Heart right ventricle (tissue), 16 donors: ENCODE data around the gene HIVEP3. TPM values are rescaled to one million over a fixed set of nuclear protein-coding genes. Genes with fewer than 3 reads are reported as not detected.

Experiments used
- ATAC-seq, 8 donors: fragments of 200-7000 bp; cut with Tn5 transposase; one replicate each; pipeline ENCODE4 v1.9.1; 2020; ENCODE audit warnings: mild to moderate bottlenecking in 8 of 8, moderate library complexity in 8 of 8, moderate number of reproducible peaks in 1 of 8
- DNase-seq, 2 donors: peaks; one replicate each; pipeline ENCODE4 v3.0.0-alpha.2; 2020
- H3K27ac ChIP-seq, 10 donors: fragments of 200-600 bp; sonication (generic) in 2 of 10; one replicate each; pipeline versions ENCODE4 v1.5.0 to v1.8.0; 2020 to 2022; ENCODE audit warnings: mild to moderate bottlenecking in 3 of 10
- H3K27me3 ChIP-seq, 7 donors: fragments of 200-600 bp; one replicate each; pipeline ENCODE4 v1.8.0; 2021 to 2022; ENCODE audit warnings: mild to moderate bottlenecking in 2 of 7
- H3K36me3 ChIP-seq, 9 donors: fragments of 200-600 bp; sonication (generic) in 1 of 9; one replicate each; pipeline versions ENCODE4 v1.5.0 to v1.8.0; 2020 to 2022; ENCODE audit warnings: mild to moderate bottlenecking in 2 of 9
- H3K4me1 ChIP-seq, 9 donors: fragments of 200-600 bp; sonication (generic) in 1 of 9; one replicate each; pipeline versions ENCODE4 v1.5.0 to v1.8.0; 2020 to 2022; ENCODE audit warnings: mild to moderate bottlenecking in 4 of 9
- H3K4me3 ChIP-seq, 10 donors: fragments of 200-600 bp; sonication (generic) in 2 of 10; one replicate each; pipeline versions ENCODE4 v1.5.0 to v1.8.0; 2020 to 2022; ENCODE audit warnings: mild to moderate bottlenecking in 7 of 10, moderate library complexity in 2 of 10
- H3K9me3 ChIP-seq, 11 donors: fragments of 200-600 bp in 10 of 11; sonication (generic) in 2 of 11; one replicate each; pipeline versions ENCODE4 v1.5.0 to v1.8.0; 2013 to 2022; ENCODE audit warnings: mild to moderate bottlenecking in 2 of 11, control low read depth in 1 of 11, moderate library complexity in 1 of 11
- WGBS, 2 donors: extraction: QIAGEN DNeasy Blood & Tissue Kit; methylation state at CpG; one replicate each; pipeline ENCODE4 v1.1.7; 2013; ENCODE audit warnings: inconsistent platforms in 1 of 2; 5-methylcytosine and 5-hydroxymethylcytosine counted together
- intact Hi-C, 10 donors: fragments of 100-400 bp; cut with DNase I; formaldehyde crosslinking; loops; one replicate each; pipeline versions ENCODE4 v1.11.1 to v1.14.2; 2022
- polyA plus RNA-seq, 2 donors: library from polyadenylated mRNA; stranded (reverse); fragments of 200-250 nt; gene quantifications; one replicate each; pipeline ENCODE4 v1.2.3, GENCODE V29; 2013
- total RNA-seq, 10 donors: library from RNA; stranded (reverse); fragmentation: NEBNext Ultra II Directional in 3 of 10; extraction: Animal tissue kit (Norgen Biotek cat#: 25700) in 3 of 10; gene quantifications; one replicate each; pipeline versions ENCODE4 v1.2.1 to v1.2.4, GENCODE V29; 2021 to 2023
- TF ChIP-seq, protein P1 (sequence below), 9 donors: fragments of 200-600 bp; sonication (generic) in 2 of 9; IDR thresholded peaks; one replicate each; pipeline versions ENCODE4 v1.5.0 to v1.8.0; 2021 to 2022; ENCODE audit warnings: antibody characterized with exemption in 9 of 9, mild to moderate bottlenecking in 5 of 9, moderate library complexity in 1 of 9
- donor health status: Arrhythmogenic right ventricular cardiomyopathy.
- donor health status: ischemic (EF 13 %, LVEDD 7.1; RV severe dilation, severe dysfunction).
- donor health status: healthy with polysubstance abuse.
- donor health status: DM: no; HTN: yes; CAD: no.
- donor health status: DM: no; HTN: no; CAD: no.
- donor health status: ischemic (EF 25% LVEDD 6.9; RV normal size, moderate dysfunction).
- donor health status: ischemic (EF 25% LVEDD 5.7; RV mildly dilated, moderate dysfunction).
- donor health status: healthy.
- donor health status: DM: yes; HTN: yes; CAD: no.
- donor health status: Ischemic cardiomyopathy.
- donor health status: ischemic (EF 35%, LVEDD 5.7; RV mildly dilated, moderate dysfunction).
- donor health status: nonischemic (EF 11% LVEDD 7.7; RV severe dilation, severe dysfunction).
- donor health status: DM: yes; HTN: yes; CAD: no.
- donor health status: PGD.
- donor health status: ischemic (EF 29% LVEDD 5.4; RV normal size, mild dysfunction).
- donor health status: nonischemic (EF 23%, LVEDD 6.1; RV moderate dilation, normal function).

HIVEP3 gene
- total and polyA plus RNA-seq, 12 donors = 2.6 to 7.5 (median 5.2) TPM

DNA sequence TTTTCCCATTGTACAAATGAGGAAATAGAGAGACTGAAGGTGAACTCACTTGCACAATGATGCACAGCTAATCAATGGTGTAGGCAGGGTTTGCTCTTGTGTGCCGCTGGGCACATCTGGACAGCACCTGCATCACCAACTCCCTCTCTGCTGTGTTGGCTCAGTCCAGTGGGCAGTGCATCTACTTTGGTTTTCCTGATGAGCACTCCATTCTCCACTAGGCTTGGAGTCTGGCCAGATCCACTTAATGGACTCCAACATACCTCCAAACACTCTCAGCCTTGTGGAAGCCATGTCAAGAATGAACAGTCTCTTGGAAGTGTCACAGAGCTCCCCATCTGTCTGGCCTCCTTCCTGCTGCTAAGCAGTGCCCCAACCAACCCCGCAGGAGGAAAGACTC lies 152.2 kb downstream of the HIVEP3 start:
- Histone ChIP-seq H3K4me1 (peaks cover 3 to 65% (median 41%) of the 10 kb centered on the region in 9 donors), H3K36me3 (no peaks in the 10 kb centered on the region), H3K27ac (peak overlapping the region in 1 of 10 donors; percentile 56), H3K27me3 (no peaks in the 10 kb centered on the region), H3K9me3 (peaks cover 0 to 12% (median 0%) of the 10 kb centered on the region in 11 donors), H3K4me3 (no peak overlapping the region)
- 90 to 92% methylated on average over 2 of the region's 2 CpGs for WGBS, 2 donors
- TF ChIP-seq, protein P1, sequence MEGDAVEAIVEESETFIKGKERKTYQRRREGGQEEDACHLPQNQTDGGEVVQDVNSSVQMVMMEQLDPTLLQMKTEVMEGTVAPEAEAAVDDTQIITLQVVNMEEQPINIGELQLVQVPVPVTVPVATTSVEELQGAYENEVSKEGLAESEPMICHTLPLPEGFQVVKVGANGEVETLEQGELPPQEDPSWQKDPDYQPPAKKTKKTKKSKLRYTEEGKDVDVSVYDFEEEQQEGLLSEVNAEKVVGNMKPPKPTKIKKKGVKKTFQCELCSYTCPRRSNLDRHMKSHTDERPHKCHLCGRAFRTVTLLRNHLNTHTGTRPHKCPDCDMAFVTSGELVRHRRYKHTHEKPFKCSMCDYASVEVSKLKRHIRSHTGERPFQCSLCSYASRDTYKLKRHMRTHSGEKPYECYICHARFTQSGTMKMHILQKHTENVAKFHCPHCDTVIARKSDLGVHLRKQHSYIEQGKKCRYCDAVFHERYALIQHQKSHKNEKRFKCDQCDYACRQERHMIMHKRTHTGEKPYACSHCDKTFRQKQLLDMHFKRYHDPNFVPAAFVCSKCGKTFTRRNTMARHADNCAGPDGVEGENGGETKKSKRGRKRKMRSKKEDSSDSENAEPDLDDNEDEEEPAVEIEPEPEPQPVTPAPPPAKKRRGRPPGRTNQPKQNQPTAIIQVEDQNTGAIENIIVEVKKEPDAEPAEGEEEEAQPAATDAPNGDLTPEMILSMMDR (IDR thresholded peaks at IDR 0.05) = no peak
- ATAC-seq (peak in 1 of 8 donors; percentile 33), DNase-seq (no peak)
- intact Hi-C loops = loop anchor here in 2 of 10 donors (5.0 kb wide), 1 partner anchor 104 kb away; no protein-coding TSS in a partner anchor

DNA sequence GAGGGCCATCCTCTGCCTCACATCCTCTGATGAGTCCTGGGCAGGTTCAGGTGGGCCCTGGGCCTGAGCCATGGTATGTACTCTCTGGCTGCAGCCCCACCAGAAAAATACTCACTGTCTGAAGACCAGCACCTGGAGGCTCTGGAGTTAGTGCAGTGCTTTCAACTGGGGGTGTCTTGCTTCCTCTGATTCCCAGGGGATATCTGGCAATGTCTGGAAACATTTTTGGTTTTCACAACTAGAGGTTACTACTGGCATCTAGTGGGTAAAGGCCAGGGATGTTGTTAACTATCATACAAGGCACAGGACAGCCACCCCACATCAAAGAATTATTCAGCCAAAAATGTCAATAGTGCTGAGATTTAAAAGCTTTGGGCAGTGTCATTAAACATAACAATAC lies 152.7 kb downstream of the HIVEP3 start:
- H3K36me3 ChIP-seq = no peaks in the 10 kb centered on the region
- no peak overlapping the region for H3K27ac ChIP-seq
- intact Hi-C loops = loop anchor here in 2 of 10 donors (5.0 kb wide), 1 partner anchor 104 kb away; no protein-coding TSS in a partner anchor
- peaks cover 3 to 61% (median 41%) of the 10 kb centered on the region in 9 donors for H3K4me1 ChIP-seq
- ATAC-seq (no peak), DNase-seq (no peak)
- no peak overlapping the region for H3K4me3 ChIP-seq
- H3K27me3 ChIP-seq = no peaks in the 10 kb centered on the region
- peaks cover 0 to 13% (median 0%) of the 10 kb centered on the region in 11 donors for H3K9me3 ChIP-seq
- TF ChIP-seq, protein P1 (IDR thresholded peaks at IDR 0.05) = no peak

DNA sequence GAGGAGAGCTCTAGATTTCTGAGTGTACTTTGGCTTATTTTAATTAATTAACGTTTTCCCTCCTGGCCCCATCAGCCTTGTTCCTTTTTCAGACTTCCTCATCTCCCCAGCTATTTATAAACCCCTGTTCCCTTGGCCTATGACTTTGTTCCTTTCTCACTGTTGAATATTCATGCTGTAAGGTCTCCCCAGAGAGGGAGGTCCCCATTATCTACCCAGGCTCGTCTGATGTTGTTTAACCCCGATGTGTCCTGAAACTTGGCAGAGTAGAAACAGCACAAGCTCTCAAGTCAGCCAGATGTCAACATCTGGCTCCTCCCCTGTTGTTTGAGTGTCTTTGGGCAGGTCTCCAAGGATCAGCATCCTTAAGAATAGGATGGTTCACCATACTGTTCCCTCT lies 153.6 kb downstream of the HIVEP3 start:
- ATAC-seq = peak; percentile 45 to 72 (median 56)
- Histone ChIP-seq H3K36me3 (no peaks in the 10 kb centered on the region), H3K4me1 (peaks cover 3 to 60% (median 39%) of the 10 kb centered on the region in 9 donors), H3K9me3 (peaks cover 0 to 13% (median 0%) of the 10 kb centered on the region in 11 donors), H3K4me3 (no peak overlapping the region), H3K27ac (peak overlapping the region in 6 of 10 donors; percentile 2 to 74 (median 40)), H3K27me3 (no peaks in the 10 kb centered on the region)
- DNase-seq = no peak
- intact Hi-C loops = loop anchor here in 2 of 10 donors (5.0 kb wide), 1 partner anchor 103 kb away; no protein-coding TSS in a partner anchor
- 14% methylated on average over 3 of the region's 3 CpGs for WGBS, 2 donors
- TF ChIP-seq, protein P1 (IDR thresholded peaks at IDR 0.05) = no peak

DNA sequence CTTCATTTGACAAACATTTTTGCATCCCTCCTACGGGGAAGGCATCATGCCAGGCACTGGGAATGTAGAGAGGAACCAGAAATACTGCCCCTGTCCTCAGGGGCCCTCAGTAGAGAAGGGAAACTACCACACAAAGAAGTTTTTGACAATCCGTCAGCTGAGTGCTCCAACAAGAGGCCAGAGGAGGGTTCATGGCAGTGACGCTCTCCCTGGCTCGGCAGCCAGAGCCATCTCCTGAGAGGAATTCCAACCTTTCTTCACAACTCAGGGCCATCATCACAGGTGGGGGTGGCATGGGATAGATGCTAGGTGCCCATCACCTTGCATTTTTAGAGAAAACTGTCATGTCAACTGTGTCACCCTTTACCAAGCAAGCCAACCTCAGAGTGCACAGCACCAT lies 154.1 kb downstream of the HIVEP3 start:
- DNase-seq (no peak), ATAC-seq (peak in 6 of 8 donors; percentile 36 to 66 (median 60))
- Histone ChIP-seq H3K9me3 (peaks cover 0 to 13% (median 0%) of the 10 kb centered on the region in 11 donors), H3K27ac (peak overlapping the region in 7 of 10 donors; percentile 2 to 74 (median 40)), H3K27me3 (no peaks in the 10 kb centered on the region), H3K36me3 (no peaks in the 10 kb centered on the region), H3K4me3 (peak overlapping the region in 1 of 10 donors; percentile 22), H3K4me1 (peaks cover 3 to 58% (median 39%) of the 10 kb centered on the region in 9 donors)
- WGBS, 2 donors = 31 to 37% methylated on average over 4 of the region's 4 CpGs
- intact Hi-C loops = loop anchor here in 2 of 10 donors (5.0 kb wide), 1 partner anchor 102 kb away; no protein-coding TSS in a partner anchor
- TF ChIP-seq, protein P1 (IDR thresholded peaks at IDR 0.05) = no peak
